Stimulated activated CD4-positive, alpha-beta T cell treated with anti-CD3 and anti-CD28 coated beads, Interleukin-12 subunit alpha, Interleukin-12 subunit beta, amount 100 ng/mL, for 48 hours (primary cell): ENCODE measurements around the gene CLSTN2.

Experiments used
- DNase-seq, 3 donors: peaks; one replicate each; pipeline ENCODE4 v3.0.0-alpha.2; 2020; ENCODE audit warnings: low read depth in 2 of 3, low spot score in 1 of 3

CLSTN2 gene

DNA sequence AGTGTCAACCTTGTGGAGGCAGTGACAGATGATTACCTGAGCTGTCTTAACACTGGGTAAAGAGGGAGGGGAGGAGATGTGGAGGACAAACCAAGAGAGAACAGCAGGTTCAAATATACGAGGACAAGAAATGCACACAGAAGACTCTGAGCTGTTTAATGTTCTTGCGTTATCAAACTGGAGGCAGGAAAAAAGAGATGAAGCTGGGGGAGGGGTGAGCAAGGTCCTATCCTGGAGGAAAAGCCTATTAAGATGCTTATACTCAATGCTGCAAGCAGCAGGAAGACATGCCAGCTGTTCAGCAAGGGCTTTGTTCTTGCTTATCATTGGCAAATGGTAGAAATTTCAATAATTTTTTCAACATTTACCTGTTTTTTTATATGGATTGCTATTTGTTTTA lies 397.1 kb downstream of the CLSTN2 start:
- DNase-seq: no peak

DNA sequence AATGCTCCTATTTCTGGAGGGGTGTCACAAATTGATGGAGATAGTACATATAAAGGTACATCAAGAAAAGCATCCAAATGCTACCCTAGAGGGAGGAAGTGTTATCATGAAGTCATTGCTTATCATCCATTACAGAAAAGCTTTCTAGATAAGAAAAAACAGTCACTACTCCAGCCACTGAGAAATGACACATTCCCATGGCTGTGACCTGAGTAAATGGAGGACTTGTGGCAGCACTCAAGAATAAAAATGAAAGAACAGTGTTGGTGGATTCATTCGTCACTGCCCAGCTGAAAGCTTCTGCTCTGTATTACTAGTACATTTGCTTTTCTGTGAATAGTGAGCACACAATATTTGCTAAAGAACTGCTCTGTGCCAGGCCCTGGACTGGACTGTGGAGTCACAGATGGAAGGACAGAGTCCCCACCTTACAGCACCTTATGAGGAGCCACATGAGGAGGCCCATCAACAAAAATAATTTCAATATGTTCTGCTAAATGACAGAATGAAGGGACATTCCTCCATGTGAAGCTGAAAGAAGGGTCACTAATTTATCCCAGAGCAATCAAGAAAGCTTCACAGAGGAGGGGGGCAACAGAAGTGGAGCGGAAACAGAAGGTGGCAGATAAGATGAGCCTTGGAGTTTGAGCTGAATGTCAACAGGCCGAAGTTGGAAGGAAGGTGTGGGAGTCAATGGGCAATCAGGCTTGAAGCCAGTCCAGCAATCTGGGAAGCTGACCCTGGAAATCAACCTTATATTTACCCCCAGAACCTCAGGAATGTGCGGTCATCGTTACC lies 399.3 kb downstream of the CLSTN2 start:
- DNase-seq: no peak

DNA sequence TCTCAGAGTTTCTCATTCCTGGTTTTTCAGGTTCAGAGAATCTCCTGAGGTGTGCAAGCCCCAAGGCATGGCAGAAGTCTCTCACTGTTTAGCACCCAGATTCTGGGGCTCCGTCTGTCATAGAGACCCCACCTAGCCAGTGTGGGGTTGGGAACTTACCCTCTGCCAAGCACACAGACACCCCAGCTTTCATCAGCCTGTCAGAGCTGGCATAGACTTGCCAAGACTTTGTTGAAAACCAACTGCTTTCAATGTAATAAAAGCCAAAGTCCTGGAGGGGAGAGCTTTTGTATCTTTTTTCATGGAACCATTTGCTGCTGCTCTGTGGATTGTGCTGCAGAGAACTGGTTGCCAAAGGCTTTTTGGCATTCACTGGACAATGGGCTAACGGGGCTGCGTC lies 401.5 kb downstream of the CLSTN2 start:
- no peak for DNase-seq

DNA sequence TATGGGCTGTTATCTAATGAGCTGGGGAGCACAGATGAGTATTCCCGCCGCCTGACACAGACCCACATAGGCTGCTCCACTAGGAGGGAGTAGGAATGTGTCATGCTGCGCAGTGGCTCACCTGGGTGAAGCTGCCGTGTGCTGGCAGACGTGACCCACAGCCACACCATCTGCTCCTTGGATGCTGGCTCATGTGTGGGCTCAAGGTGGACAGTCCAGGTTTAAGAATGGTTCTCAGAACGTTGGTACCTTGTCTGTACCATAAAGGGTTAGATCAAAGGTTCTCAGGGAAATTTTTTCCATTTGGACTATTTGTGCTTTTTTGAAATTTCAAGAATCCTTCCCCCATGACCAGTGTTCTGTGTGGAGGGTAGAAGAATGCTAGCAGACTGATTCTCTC lies 403.9 kb downstream of the CLSTN2 start:
- DNase-seq: no peak

DNA sequence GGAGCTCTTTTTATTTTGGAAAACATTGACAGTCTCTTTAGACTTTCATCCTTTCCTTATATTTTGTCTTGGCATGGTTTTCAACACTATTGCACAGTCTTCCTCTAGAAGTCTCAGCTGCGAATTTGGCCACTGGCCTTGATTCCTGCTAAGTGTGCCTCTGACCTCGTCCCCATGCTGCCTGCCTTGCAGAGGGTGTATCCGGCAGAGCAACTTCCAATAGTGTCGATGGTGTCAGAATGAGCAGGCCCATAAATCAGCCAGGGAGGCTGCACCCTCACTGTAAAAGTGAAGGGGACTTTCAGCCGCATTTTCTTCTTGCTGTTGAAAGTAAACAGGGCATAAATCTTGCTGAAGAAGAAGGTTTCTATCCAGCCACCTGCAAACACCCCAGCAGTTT lies 406.2 kb downstream of the CLSTN2 start:
- DNase-seq: no peak

DNA sequence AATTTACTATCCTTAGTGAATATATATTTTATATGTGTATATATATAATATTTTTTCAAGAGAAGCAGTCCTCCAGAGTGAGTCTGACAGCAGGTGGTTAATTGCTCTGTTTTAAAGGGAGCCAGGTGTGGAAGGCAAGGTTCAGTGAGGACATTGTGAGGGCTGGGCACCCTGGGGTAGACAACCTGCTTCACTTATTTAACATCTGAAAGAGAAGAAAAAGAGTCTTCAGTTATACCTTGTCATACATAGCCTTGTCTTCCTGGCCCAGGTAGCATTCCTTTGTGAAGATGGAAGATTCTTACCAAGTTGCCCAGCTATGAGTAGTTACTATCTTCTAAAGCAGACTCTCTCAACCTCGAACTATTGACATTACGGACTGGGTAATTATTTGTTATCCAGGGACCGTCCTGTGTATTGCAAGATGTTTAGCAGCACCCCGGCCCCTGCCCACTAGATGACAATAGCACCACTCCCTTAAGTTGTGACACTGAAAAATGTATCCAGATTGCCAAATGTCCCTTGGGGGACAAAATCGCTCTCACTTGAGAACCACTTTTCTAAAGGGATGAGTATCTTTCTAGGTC lies 406.9 kb downstream of the CLSTN2 start:
- DNase-seq: no peak

DNA sequence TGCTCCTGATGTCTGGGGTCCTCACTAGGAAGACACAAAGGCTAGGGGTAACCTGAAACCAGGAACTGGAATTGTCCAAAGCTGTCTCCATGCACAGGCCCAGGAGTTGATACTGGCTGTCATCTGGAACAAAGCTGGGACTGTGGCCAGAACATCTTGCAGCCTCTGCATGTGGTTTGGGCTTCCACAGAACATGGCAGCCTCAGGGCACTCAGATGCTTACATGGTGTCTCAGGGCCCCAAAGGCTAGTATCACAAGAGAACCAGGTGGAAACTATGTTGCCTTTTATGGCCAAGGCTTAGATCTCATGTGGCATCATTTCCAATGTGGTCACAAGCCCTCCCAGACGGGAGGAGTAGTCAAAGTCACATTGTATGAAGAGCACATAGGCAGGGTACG lies 407.7 kb downstream of the CLSTN2 start:
- no peak for DNase-seq

DNA sequence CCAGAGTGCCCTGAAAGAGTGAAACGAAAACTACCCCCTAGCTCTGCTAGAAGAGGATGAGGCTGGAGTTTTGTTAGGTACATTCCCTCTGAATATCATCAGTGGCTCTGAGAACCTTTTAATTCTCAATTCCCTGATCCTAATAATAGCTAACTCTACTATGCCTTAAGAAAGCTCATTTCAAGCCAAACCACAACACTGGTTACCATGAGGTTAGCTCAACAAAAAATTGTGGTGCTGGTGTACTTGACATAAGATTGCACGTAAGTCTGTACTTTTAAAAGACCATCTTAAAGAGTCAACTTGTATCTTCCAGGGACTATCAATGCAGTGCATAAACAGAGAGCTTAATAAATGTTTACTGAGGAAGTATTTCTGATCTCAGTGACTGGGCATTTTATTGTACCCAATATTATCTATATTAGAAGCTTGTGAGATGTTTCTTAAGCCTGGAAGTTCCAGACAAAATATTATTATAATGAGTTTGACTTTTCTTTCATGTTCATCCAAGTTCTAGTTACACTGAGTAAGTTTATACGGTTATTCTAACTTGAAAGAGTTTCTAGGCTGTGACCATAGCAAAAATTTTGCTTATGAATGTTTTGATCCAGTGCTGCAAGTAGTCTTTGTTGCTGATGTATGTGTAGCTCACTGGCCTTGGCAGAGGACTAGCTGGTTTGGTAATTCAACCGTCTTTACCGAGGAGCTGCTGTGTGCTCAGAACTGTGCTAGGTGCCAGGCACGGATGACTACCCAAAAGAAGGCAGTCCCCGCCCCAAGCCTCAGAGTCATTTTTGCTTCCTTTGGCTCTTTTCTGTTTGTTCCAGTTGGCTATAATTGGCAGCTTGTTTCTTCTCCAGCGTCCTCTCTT lies 408.5 kb downstream of the CLSTN2 start:
- DNase-seq: no peak

DNA sequence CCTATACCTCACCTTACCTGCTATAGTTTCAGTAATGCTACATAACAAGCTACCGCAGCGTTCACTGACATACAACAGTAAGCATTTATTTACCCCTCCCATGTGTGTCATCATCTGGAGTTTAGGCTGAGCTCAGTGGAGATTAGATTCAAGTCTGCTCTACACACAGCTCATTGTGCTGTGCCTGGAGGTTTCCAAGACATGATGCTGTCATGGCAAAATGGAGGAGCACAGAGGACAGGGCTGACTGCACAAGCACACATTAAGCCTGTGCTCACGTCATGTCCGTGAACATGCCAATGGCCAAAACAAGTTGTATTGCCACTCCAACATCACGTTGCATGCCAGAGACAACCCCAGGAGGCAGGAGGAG lies 409.1 kb downstream of the CLSTN2 start:
- no peak for DNase-seq

DNA sequence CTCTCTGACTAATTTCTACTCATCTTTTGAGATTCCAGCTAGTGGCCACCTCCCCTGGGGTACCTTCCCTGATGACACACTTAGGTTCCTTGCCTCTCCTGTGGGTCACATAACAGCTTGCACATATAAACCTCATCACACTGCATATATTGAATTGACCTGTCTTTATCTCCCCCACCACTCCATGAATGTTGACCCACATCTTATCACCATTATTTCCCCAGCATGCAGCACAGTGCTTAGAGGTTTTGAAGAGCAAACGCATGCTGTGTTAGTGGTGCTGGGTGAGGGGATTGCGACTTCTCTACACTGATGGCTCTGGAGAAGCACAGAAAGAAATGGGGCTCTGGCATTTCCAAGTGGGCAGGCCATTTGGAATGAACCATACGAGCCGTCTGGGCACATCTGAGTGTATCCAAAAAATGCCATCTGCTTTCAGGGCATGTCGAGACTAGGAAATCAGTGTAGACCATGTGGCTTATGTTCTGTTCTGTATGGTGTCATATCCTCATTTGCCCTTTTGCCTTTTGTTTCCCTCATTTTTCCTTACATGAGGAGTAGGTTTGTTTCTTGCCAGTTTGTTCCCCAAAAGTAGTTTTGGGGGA lies 409.7 kb downstream of the CLSTN2 start:
- DNase-seq: no peak

DNA sequence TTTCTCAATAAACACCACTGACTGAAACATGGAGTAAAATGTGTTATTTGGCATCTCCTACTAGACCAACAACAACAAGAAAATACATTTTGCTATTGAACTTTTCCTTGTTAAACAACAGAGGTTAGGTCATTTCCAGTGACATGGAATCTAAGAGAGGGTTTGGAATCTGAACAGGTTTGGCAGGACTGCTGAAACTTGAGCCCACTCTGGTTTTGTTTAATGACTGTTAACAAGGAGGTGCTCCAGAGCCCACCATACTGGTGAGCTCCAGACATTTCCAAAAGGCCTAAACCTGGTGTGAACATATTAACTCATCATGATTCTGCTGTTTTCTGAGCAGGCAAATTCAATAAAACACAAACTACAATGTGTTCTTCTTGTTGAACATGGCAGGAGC lies 412.2 kb downstream of the CLSTN2 start:
- DNase-seq: no peak

DNA sequence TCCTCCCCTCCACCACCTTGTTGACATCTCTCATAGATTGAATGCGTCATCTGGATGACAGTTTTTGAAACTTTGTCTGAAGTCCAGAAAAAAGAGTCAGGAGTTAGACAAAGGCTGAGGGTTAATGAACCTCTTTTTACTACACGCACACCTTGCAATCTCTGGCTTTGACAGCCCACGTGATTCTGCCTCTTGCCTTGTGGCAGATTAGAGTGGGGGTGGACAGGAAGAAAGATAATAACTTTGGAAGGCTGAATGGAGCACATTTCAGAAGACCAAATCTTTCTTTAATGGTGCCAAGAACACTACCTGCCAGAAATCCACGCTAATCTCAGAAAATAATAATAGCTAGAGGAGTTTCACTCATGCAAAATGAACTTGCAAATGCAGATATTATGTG lies 415.0 kb downstream of the CLSTN2 start:
- no peak for DNase-seq

DNA sequence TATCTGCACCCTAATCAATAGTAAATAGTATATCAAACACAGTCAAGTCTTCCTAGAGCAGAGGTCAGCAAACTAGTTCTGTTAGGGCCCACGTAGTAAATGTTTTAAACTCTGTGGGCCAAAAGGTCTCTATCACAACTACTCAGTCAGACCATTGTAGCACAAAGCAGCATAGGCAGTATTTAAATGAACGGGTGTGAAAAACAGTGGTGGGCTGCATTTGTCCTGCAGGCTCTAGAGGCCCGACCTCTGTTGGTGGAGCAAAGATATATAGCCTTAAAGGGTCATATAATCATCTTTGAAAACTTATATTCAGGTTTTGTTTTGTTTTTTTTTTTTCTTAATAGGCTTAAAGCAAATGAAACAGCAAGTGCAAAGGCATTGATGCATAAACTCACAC lies 416.5 kb downstream of the CLSTN2 start:
- DNase-seq: no peak

DNA sequence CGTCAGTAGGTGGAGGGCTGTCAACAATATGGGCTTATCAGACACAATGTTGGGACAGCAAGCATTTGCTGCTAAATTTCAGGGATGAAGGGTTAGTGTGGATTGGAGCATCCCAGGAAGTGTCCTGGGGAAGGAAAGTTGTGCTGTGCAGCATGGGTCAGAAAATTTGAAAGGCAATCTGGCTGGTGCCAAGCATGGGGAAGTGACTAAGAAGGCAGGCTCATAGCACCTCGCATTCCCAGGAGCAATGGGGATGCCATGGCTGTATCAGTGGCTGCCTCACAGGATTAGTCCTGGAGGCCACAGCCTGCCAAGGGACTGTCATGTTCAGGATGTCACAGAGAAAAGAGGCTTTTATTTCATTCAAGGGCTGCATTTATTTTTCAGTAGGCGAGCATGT lies 420.5 kb downstream of the CLSTN2 start:
- no peak for DNase-seq

DNA sequence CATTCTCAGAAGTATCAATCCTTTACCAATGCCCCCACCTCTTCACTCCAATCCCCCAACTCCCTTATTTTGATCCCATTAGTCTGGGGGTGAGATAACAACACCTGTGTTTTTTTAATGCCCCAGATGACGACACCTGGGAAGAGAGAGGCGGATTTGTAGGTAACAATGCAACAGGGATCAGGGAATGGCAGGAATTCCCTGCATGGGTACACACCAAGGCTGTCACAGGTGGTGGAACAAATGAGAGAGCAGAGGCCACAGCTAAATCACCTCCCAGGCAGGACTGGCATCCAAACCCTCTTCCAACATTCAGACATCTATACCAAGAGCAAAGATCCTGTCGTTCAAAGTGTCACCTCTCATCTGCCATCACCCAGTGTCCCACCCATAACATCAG lies 423.7 kb downstream of the CLSTN2 start:
- DNase-seq: no peak

DNA sequence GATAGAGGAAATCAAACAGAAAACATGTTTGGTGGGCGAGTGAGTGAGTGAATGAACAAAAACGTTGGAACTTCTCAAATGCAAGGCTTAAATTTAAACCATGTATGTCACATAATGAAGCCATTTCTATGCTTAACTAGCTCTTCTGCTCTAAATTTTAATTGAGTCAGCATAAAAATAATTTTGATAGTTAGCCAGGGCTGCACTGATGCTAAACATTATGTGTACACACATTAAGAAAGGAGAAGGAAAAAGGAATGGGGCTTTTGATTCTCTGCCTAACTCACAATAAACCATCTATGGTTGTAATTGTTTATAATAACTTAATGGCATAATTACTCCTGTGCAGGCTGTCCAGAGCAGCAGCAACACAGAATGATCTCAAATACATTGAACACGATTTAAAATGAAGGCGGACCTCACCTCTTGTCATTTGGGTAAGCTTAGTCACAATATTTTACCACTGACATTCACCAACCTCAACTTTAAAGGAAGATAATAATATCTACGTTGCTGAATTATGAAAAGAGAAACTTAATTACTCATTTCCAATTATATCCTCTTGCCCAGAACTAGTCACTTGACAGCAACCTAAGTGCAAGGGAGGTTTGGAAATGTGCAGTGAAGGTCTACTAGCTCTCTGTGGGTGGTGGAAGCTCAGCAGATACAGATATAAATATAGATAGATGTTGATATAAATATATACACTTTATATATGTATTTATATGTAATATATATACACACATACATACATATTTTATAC lies 424.4 kb downstream of the CLSTN2 start:
- DNase-seq: no peak

DNA sequence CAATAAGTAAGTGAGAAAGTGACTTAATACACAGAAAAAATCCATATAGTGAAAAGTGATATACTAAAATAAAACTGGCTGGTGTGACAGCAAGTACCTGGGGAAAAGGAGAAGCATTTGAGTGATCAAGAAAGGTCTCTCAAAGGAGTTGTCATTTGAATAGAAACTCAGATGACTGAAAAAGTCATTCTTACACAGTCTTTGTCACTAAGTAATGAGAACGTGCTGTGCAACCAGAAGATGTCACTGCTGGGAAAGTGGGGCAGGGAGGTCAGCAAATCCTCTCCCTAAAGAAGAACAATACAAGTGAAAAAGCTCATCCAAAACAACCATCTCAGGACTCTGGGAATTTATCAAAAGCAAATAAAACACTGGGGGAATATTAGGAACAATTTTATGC lies 425.3 kb downstream of the CLSTN2 start:
- no peak for DNase-seq

DNA sequence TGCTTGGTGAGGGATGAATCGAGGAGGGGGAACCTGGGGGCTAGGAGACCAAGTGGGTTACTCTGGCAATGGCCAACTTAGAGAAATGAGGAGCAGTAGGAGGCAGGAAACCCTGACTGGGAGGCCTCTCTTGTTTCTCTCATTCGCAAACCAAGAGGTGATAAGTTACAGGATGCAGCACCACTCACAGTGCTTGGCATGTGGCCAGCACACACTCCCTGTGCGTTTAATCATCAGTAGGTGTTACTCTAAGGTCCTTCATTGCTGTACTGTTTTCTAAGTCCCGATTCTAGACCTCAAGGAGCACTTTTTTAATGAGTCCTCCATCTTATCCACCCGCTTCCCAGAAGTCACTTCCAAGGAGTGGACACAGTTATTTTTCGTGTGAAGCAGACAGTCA lies 428.8 kb downstream of the CLSTN2 start:
- DNase-seq: no peak

DNA sequence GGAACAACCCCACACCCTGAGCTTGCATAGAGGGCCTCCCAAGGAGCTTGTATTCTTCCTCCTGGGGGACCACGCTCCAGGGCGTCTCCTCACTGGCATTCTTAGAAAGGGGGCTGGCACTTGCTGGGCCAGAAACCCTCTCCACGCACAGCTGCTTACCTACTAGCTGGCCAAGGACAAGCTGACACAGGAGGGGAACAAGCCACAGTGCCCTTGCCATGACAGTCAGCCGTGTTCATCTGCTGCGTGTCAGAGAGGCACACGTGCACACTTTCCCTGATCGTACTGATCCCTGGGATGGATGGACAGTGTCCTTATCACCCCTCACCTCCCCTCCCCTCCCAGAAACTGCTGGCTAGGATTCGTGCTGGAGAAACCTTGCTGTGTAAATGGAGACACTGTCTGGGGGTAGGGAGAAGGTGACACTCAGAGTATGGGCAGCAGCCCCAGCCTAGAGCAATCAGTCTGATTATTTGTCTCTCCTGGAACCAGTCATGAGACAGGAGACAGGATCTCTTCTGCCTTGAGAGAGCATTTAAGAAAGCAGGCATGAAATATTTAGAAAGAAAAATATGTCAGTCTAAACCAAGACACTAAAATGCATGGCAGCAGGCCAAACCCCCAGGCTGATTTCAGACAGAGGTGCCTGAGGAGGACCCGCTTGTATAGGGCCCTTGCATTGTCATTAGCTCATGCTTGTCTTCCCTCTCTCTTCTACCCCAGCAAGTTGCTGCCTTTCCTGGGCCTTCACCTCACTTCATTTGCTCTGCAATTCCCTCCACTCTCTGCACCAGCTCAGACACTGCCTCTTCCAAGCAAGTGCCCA lies 431.1 kb downstream of the CLSTN2 start:
- no peak for DNase-seq

DNA sequence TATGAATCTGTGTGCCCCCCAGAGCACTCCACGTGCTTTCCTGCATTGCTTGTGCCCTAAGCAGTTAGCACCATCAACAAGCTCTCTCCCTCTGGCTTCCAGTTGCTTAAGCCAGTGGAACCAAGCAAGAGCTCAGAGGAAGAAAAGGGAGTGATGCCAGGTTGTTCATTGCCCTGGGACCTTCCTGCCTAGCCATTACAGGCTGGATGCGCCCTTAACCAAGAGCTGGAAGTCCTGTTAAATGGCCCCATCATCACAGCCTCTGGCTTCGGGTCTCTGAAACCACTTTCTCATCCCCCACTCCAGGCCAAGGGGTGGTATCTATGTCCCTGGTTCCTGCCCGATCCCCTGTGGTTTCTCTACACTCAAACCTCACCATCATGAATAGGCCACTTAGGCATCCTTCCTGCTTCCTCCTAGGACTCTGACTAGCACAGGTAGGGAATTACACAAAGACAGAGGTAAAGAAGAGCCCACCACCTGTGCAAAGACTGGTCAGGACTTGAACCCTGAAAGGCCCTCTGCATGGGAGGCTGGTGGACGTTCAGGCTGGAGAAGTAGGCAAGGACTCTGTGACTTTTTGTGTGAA lies 433.3 kb downstream of the CLSTN2 start:
- DNase-seq: no peak
